Kidney tubule cell (primary cell): ENCODE results near the gene TSSK2.
A peak's percentile ranks its signal among the peaks of the same experiment; 100 is the strongest.
"Not testable (repeated sequence)": the region's sequence is repeated elsewhere in the genome, so short reads cannot be mapped to it uniquely, and the experiment has no call there.

Source experiments
- DNase-seq: peaks from one replicate; pipeline ENCODE4 v3.0.0-alpha.2; 2018; ENCODE audit warnings: low spot score

TSSK2 gene

GRCh38 chr22:19143212-19143611, 12.1 kb downstream of the TSSK2 start:
- no peak for DNase-seq

GRCh38 chr22:19143967-19144400, 12.9 kb downstream of the TSSK2 start:
- peak; percentile 34 for DNase-seq

GRCh38 chr22:19146215-19146968, 15.3 kb downstream of the TSSK2 start:
- DNase-seq: peak; percentile 30

- DNase-seq: no peak
Observed at GRCh38 chr22:19147195-19147780, 16.2 kb downstream of the TSSK2 start.

- DNase-seq: no peak
Observed at GRCh38 chr22:19148417-19149046, 17.4 kb downstream of the TSSK2 start.

GRCh38 chr22:19149047-19149883, 18.2 kb downstream of the TSSK2 start:
- no peak for DNase-seq

GRCh38 chr22:19149991-19150390, 18.9 kb downstream of the TSSK2 start, which contains the start of gene GSC2:
GSC2 (minus strand) TSS chr22:19150292; CDS start chr22:19150283, 9 bp downstream.
- no peak for DNase-seq

GRCh38 chr22:19150482-19151328, 19.6 kb downstream of the TSSK2 start:
- DNase-seq: no peak

GRCh38 chr22:19151329-19152191, 20.5 kb downstream of the TSSK2 start:
- DNase-seq: no peak

- DNase-seq: no peak
Observed at GRCh38 chr22:19152942-19153883, 22.1 kb downstream of the TSSK2 start.

- DNase-seq: not testable (repeated sequence)
Observed at GRCh38 chr22:19156109-19156508, 25.0 kb downstream of the TSSK2 start.

- DNase-seq: not testable (repeated sequence)
Observed at GRCh38 chr22:19158649-19159048, 27.5 kb downstream of the TSSK2 start.

GRCh38 chr22:19164425-19164824, 33.3 kb downstream of the TSSK2 start:
- DNase-seq: no peak

GRCh38 chr22:19166421-19166820, 35.3 kb downstream of the TSSK2 start:
- no peak for DNase-seq

GRCh38 chr22:19167106-19167869, 36.2 kb downstream of the TSSK2 start:
- no peak for DNase-seq

GRCh38 chr22:19168088-19168890, 37.2 kb downstream of the TSSK2 start:
- DNase-seq: no peak
